HL-60 (cell line): ENCODE measurements around the gene PLCH2.

ENCODE experiments used
- DNase-seq, 2 experiments: peaks; one replicate each; pipeline ENCODE4 v3.0.0-alpha.2; 2010 to 2020; ENCODE audit warnings: low read depth in 1 of 2, low spot score in 1 of 2
- H3K27ac ChIP-seq: fragments of 250-450 bp; sonication (Bioruptor Pico); replicated peaks from 2 replicates; pipeline ENCODE4 v1.5.1; 2020; ENCODE audit warnings: mild to moderate bottlenecking, moderate library complexity
- H3K27me3 ChIP-seq: fragments of 250-450 bp; sonication (Bioruptor Pico); 2 replicates; pipeline ENCODE4 v1.5.1; 2021; ENCODE audit warnings: mild to moderate bottlenecking, moderate library complexity; ENCODE audit not compliant: insufficient read depth, poor library complexity, severe bottlenecking
- H3K4me3 ChIP-seq: replicated peaks from 2 replicates; pipeline ENCODE4 v1.5.1; 2011; ENCODE audit warnings: mild to moderate bottlenecking, control low read depth, low read length; ENCODE audit not compliant: insufficient read depth
- GABPA ChIP-seq: IDR thresholded peaks from 2 replicates; pipeline ENCODE4 v1.6.1; 2012; ENCODE audit warnings: low read depth
- POLR2AphosphoS5 ChIP-seq: IDR thresholded peaks from 2 replicates; pipeline ENCODE4 v1.6.1; 2012; ENCODE audit warnings: low read depth
- SPI1 ChIP-seq: IDR thresholded peaks from 2 replicates; pipeline ENCODE4 v1.6.1; 2012; ENCODE audit warnings: low read depth, mild to moderate bottlenecking, borderline replicate concordance
- TF ChIP-seq, protein P1 (sequence below): IDR thresholded peaks from one replicate; pipeline ENCODE4 v1.5.1; 2011; ENCODE audit warnings: low read length, control low read depth, inconsistent platforms; ENCODE audit not compliant: insufficient read depth
- TF ChIP-seq, protein P2 (sequence below): IDR thresholded peaks from 2 replicates; pipeline ENCODE4 v1.6.1; 2012; ENCODE audit warnings: low read depth; ENCODE audit not compliant: insufficient replicate concordance

Gene PLCH2

DNA sequence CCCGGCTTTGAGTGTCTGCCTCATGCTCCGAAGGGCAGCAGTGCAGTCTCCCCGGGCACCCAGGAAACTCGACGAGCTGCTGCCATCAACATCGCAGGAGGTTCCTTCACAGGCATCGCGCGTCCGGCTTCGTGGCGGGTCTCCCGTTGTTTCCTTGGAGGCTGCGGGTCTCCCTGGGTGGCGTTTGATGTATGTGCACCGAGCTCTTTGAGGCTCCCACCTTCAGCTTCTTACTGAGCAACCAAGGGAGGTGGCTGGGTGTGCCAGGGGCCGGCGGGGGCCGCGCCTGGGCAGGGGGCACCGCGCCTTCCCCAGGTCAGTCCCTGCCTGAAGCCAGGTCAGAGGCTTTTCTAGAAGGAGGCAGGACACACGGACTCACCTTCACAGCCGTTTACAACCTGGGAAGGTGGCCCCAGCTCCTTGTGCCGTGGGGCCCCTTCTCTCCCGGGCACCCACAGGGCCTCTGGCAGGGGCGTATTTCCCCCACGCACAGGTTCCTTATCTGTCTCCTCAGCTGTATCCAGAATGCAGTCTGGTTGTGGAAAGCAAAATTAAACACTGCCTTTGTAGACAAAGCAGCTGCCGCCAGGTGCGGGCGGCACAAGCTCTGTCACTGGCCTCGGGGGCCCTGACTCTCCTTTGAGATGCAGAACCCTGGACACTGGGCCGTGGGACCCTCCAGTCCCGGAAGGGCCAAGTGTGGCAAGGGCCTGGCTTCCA, 42.0 kb upstream of the PLCH2 start:
- TF ChIP-seq GABPA (no peak), POLR2AphosphoS5 (no peak), SPI1 (no peak)
- TF ChIP-seq, protein P1, sequence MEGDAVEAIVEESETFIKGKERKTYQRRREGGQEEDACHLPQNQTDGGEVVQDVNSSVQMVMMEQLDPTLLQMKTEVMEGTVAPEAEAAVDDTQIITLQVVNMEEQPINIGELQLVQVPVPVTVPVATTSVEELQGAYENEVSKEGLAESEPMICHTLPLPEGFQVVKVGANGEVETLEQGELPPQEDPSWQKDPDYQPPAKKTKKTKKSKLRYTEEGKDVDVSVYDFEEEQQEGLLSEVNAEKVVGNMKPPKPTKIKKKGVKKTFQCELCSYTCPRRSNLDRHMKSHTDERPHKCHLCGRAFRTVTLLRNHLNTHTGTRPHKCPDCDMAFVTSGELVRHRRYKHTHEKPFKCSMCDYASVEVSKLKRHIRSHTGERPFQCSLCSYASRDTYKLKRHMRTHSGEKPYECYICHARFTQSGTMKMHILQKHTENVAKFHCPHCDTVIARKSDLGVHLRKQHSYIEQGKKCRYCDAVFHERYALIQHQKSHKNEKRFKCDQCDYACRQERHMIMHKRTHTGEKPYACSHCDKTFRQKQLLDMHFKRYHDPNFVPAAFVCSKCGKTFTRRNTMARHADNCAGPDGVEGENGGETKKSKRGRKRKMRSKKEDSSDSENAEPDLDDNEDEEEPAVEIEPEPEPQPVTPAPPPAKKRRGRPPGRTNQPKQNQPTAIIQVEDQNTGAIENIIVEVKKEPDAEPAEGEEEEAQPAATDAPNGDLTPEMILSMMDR = no peak
- TF ChIP-seq, protein P2, sequence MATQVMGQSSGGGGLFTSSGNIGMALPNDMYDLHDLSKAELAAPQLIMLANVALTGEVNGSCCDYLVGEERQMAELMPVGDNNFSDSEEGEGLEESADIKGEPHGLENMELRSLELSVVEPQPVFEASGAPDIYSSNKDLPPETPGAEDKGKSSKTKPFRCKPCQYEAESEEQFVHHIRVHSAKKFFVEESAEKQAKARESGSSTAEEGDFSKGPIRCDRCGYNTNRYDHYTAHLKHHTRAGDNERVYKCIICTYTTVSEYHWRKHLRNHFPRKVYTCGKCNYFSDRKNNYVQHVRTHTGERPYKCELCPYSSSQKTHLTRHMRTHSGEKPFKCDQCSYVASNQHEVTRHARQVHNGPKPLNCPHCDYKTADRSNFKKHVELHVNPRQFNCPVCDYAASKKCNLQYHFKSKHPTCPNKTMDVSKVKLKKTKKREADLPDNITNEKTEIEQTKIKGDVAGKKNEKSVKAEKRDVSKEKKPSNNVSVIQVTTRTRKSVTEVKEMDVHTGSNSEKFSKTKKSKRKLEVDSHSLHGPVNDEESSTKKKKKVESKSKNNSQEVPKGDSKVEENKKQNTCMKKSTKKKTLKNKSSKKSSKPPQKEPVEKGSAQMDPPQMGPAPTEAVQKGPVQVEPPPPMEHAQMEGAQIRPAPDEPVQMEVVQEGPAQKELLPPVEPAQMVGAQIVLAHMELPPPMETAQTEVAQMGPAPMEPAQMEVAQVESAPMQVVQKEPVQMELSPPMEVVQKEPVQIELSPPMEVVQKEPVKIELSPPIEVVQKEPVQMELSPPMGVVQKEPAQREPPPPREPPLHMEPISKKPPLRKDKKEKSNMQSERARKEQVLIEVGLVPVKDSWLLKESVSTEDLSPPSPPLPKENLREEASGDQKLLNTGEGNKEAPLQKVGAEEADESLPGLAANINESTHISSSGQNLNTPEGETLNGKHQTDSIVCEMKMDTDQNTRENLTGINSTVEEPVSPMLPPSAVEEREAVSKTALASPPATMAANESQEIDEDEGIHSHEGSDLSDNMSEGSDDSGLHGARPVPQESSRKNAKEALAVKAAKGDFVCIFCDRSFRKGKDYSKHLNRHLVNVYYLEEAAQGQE = no peak
- DNase-seq = no peak
- H3K27me3 ChIP-seq = peaks cover 7% of the 10 kb centered on the region
- H3K4me3 ChIP-seq = no peak overlapping the region
- H3K27ac ChIP-seq = no peak overlapping the region

DNA sequence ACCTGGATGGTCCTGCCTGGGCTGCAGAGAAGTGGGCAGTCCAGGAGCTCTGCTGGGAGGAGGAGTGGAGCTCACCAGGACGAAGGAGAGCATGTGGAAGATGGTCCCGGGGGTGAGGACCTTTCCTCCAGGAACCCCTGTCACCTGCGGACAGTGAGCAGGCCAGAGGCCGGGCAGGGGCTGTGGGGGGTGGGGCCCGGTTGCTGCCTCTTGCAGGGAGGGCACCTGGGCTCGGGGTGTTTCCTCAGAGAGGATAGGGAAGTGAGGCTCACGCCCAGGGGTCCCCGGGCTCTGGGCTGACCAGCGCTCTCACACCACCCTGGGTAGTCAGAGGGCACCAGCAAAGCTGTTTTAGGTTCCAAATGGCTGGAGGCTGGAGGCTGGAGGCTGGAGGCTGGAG, 41.0 kb upstream of the PLCH2 start:
- no peak overlapping the region for H3K27ac ChIP-seq
- no peak overlapping the region for H3K4me3 ChIP-seq
- H3K27me3 ChIP-seq = peaks cover 7% of the 10 kb centered on the region
- TF ChIP-seq GABPA (no peak), SPI1 (no peak), POLR2AphosphoS5 (no peak)
- TF ChIP-seq, protein P2 = no peak
- TF ChIP-seq, protein P1 = no peak
- no peak for DNase-seq

DNA sequence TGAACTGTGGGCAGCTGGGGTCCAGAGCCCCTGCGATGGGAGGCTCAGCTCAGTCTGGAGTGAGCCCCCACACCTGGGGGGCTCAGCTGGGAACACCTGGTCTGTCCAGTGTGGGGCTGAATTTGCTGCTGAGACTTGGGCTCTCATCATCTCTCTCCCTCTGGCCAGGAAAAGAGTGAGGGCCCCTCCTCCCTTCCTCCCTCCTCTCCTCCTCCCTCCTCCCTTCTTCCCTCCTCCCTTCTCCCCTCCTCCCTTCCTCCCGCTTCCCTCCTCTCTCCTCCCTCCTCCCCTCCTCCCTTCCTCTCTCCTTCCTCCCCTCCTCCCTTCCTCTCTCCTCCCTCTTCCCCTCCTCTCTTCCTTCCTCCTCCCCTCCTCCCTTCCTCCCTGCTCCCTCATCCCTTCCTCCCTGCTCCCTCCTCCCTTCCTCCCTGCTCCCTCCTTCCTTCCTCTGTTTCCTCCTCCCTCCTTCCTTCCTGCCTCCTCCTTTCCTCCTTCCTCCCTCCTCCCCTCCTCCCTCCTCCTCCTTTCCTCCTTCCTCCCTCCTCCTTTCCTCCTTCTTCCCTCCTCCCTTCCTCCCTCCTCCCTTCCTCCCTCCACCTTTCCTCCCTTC, 40.2 kb upstream of the PLCH2 start:
- TF ChIP-seq POLR2AphosphoS5 (no peak), SPI1 (no peak), GABPA (no peak)
- TF ChIP-seq, protein P1 = no peak
- TF ChIP-seq, protein P2 = no peak
- Histone ChIP-seq H3K27ac (no peak overlapping the region), H3K27me3 (peaks cover 7% of the 10 kb centered on the region), H3K4me3 (no peak overlapping the region)
- no peak for DNase-seq
